Kidney (tissue), 14 donors: ENCODE measurements around the gene LCMT2. TPM values are rescaled to one million over a fixed set of nuclear protein-coding genes. Genes with fewer than 3 reads are reported as not detected.

ENCODE experiments used
- DNase-seq, 5 donors: peaks; one replicate each; pipeline ENCODE4 v3.0.0-alpha.2; 2013 to 2020
- FAIRE-seq: peaks from 2 replicates; lab custom pipeline; 2012; peaks lifted over from hg19 to GRCh38; lab: Jason Lieb, UNC
- H3K27ac ChIP-seq, 2 donors: one replicate each; pipeline ENCODE4 v1.7.0; 2013; ENCODE audit warnings: low read depth in 2 of 2, low read length in 2 of 2, inconsistent platforms in 1 of 2
- H3K27me3 ChIP-seq: one replicate; pipeline ENCODE4 v1.7.1; 2013; ENCODE audit warnings: low read length, inconsistent platforms; ENCODE audit not compliant: control insufficient read depth, insufficient read depth
- H3K36me3 ChIP-seq, 3 donors: one replicate each; pipeline versions ENCODE4 v1.7.0 to v1.7.1; 2013; ENCODE audit warnings: low read length in 3 of 3, control low read depth in 1 of 3, inconsistent platforms in 1 of 3; ENCODE audit not compliant: insufficient read depth in 3 of 3, control insufficient read depth in 2 of 3
- H3K4me1 ChIP-seq, 3 donors: one replicate each; pipeline versions ENCODE4 v1.7.0 to v1.7.1; 2013; ENCODE audit warnings: low read length in 3 of 3, inconsistent platforms in 1 of 3, low read depth in 1 of 3; ENCODE audit not compliant: control insufficient read depth in 2 of 3, insufficient read depth in 2 of 3
- H3K4me3 ChIP-seq, 3 donors: one replicate each; pipeline versions ENCODE4 v1.7.0 to v1.8.1; 2013; ENCODE audit warnings: low read length in 3 of 3, control low read depth in 1 of 3, inconsistent platforms in 1 of 3
- H3K9ac ChIP-seq, 3 donors: one replicate each; pipeline versions ENCODE4 v1.7.0 to v1.7.1; 2013; ENCODE audit warnings: low read length in 3 of 3, control low read depth in 1 of 3, inconsistent platforms in 1 of 3
- H3K9me3 ChIP-seq, 3 donors: one replicate each; pipeline versions ENCODE4 v1.7.0 to v1.7.1; 2013; ENCODE audit warnings: low read length in 3 of 3, control low read depth in 1 of 3, inconsistent platforms in 1 of 3; ENCODE audit not compliant: control insufficient read depth in 2 of 3, insufficient read depth in 1 of 3
- intact Hi-C: fragments of 100-400 bp; cut with DNase I; formaldehyde crosslinking; loops from one replicate; pipeline ENCODE4 v1.11.1; 2022
- polyA plus RNA-seq: library from polyadenylated mRNA; stranded (reverse); fragments of 350-450 nt; fragmentation: Illumina TruSeq; extraction: RNeasy Lipid Tissue Mini Kit (QIAGEN cat#74804); gene quantifications from one replicate; pipeline ENCODE4 v1.2.3, GENCODE V29; 2014; ENCODE audit warnings: low read depth, low replicate concordance; ENCODE audit not compliant: insufficient read depth
- total RNA-seq: library from RNA; stranded (reverse); fragmentation: NEBNext Ultra II Directional; extraction: Animal tissue kit (Norgen Biotek cat#: 25700); gene quantifications from one replicate; pipeline ENCODE4 v1.2.1, GENCODE V29; 2021
- TF ChIP-seq, protein P1 (sequence below): IDR thresholded peaks from 3 replicates; pipeline ENCODE4 v1.5.1; 2012; ENCODE audit warnings: mild to moderate bottlenecking, moderate library complexity, borderline replicate concordance; ENCODE audit not compliant: insufficient read depth; ENCODE audit errors: extremely low read depth
- donor health status: control.
- donor health status: control.
- donor health status: control.
- donor health status: control.
- donor health status: control.
- donor health status: DM: yes; HTN: yes; CAD: no.
- donor health status: Normal renal cell carcinoma (clear cell type).

Gene LCMT2
- total and polyA plus RNA-seq, 2 donors from 2014 or later = 5.8 to 12.7 TPM

DNA sequence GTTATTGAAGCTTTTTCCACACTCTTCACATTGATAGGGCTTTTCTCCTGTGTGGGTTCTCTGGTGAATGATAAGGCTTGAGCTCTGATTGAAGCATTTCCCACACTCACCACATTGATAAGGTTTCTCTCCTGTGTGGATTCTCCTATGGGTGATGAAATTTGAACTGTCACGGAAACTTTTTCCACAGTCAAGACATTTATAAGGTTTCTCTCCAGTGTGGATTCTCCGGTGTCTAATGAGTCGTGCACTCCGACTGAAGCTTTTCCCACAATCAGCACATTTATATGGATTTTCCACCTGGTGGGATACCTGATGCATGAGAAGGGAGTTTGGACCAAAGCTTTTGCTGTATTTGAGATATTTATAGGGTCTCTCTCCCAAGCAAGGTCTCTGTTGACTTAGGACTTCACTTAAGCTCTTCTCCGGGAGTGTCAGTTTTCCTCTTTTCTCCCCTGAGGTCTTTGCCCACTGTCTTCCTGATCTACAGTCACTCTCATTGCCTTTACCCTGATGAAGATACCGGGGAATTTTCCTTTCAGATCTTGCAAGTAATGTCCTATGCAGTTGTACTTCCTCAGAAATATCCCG is 31.0 kb upstream of the LCMT2 start:
- DNase-seq (no peak), FAIRE-seq (no peak)
- Histone ChIP-seq H3K4me1 (no peaks in the 10 kb centered on the region), H3K9ac (no peak overlapping the region), H3K4me3 (peak overlapping the region in 2 of 3 donors; percentile 4), H3K9me3 (peaks cover 10 to 36% (median 11%) of the 10 kb centered on the region in 3 donors), H3K27me3 (no peaks in the 10 kb centered on the region), H3K36me3 (peaks cover 27 to 48% (median 33%) of the 10 kb centered on the region in 3 donors), H3K27ac (no peak overlapping the region)
- intact Hi-C loops = no loop called here
- TF ChIP-seq, protein P1, sequence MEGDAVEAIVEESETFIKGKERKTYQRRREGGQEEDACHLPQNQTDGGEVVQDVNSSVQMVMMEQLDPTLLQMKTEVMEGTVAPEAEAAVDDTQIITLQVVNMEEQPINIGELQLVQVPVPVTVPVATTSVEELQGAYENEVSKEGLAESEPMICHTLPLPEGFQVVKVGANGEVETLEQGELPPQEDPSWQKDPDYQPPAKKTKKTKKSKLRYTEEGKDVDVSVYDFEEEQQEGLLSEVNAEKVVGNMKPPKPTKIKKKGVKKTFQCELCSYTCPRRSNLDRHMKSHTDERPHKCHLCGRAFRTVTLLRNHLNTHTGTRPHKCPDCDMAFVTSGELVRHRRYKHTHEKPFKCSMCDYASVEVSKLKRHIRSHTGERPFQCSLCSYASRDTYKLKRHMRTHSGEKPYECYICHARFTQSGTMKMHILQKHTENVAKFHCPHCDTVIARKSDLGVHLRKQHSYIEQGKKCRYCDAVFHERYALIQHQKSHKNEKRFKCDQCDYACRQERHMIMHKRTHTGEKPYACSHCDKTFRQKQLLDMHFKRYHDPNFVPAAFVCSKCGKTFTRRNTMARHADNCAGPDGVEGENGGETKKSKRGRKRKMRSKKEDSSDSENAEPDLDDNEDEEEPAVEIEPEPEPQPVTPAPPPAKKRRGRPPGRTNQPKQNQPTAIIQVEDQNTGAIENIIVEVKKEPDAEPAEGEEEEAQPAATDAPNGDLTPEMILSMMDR = no peak

DNA sequence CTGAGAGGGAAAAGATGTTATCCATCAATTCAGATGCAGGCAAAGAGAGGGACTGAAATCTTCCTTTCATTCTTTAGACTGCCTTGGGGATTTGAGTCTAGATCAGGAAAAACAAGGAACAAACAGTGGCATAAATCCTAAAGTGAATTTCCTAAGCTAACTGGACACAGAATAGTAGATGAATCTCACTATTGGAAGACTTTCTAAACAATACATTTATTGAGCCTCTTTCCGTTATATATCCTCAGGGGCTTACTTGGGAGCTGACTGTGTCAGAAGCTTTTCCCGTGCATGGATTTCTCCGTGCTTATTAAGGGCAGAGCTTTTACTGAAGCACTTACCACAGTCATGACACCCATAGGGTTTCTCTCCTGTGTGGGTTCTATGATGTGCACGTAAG is 30.4 kb upstream of the LCMT2 start:
- Histone ChIP-seq H3K9ac (no peak overlapping the region), H3K4me1 (no peaks in the 10 kb centered on the region), H3K9me3 (peaks cover 10 to 36% (median 11%) of the 10 kb centered on the region in 3 donors), H3K4me3 (peak overlapping the region in 1 of 3 donors; percentile 4), H3K36me3 (peaks cover 26 to 48% (median 30%) of the 10 kb centered on the region in 3 donors), H3K27ac (no peak overlapping the region), H3K27me3 (no peaks in the 10 kb centered on the region)
- no peak for FAIRE-seq
- TF ChIP-seq, protein P1 = no peak
- intact Hi-C loops = no loop called here
- no peak for DNase-seq

DNA sequence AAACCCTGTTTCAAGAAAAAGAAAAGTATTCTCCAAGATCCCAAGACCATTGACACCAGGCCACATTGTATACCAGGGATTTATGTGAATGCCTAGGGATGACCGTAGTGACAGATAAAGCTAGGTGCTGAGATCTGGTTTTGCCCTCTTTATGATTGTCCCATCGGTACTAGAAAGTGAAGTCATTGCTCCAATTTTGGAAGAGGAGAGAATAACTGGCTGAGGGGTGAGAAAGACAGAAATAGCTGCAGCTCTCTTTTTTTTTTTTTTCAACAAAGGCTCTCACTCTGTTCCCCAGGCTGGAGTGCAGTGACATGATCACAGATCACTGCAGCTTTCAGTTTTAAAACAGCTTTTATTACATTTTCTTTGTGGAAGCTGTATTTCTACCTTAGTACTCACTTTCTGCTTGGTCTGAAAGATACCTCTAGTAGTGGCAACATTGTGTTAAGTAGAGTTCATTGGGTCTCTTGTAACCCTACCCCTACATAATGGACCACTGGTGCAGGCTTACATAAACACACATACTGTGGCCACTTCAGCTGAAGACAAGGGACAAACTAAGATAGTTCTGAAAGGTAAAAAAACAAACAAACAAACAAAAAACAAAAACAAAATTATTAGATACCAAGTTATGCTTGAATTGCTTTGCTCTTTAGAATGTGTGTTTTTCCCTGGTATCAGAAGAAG is 22.5 kb upstream of the LCMT2 start:
- no peak overlapping the region for H3K27ac ChIP-seq
- no peaks in the 10 kb centered on the region for H3K27me3 ChIP-seq
- DNase-seq = no peak
- FAIRE-seq = no peak
- TF ChIP-seq, protein P1 = no peak
- no peaks in the 10 kb centered on the region for H3K9me3 ChIP-seq
- peaks cover 0 to 24% (median 11%) of the 10 kb centered on the region in 3 donors for H3K36me3 ChIP-seq
- H3K4me3 ChIP-seq = no peak overlapping the region
- intact Hi-C loops = no loop called here
- no peaks in the 10 kb centered on the region for H3K4me1 ChIP-seq
- H3K9ac ChIP-seq = no peak overlapping the region
